ENCODE measurements around the gene EFCC1.

EFCC1 gene

DNA sequence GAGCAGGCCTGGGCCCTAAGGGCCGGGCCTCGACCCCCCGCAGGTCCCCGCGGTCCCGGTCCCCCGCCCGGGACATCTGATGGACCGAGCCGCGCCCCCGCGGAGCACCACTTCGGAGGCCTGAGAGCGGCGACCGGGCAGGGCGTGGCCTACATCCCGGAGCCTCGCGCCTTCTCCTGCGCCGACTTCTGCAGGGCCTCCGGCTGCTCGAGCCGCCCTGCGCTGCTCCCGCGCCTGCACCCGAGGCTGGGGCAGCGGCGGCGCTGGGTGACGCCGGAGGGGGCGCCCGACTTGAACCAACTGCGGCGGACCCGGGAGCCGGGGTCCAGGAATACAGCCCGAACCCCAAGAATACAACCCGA lies 44.6 kb downstream of the EFCC1 start:
- TF ChIP-seq NFIC (IDR thresholded peaks at IDR 0.05) (no peak), EP300 (IDR thresholded peaks at IDR 0.05; ENCODE audit: borderline replicate concordance) (no peak), EGR1 (IDR thresholded peaks at IDR 0.05) (no peak)
- TF ChIP-seq, protein P1, sequence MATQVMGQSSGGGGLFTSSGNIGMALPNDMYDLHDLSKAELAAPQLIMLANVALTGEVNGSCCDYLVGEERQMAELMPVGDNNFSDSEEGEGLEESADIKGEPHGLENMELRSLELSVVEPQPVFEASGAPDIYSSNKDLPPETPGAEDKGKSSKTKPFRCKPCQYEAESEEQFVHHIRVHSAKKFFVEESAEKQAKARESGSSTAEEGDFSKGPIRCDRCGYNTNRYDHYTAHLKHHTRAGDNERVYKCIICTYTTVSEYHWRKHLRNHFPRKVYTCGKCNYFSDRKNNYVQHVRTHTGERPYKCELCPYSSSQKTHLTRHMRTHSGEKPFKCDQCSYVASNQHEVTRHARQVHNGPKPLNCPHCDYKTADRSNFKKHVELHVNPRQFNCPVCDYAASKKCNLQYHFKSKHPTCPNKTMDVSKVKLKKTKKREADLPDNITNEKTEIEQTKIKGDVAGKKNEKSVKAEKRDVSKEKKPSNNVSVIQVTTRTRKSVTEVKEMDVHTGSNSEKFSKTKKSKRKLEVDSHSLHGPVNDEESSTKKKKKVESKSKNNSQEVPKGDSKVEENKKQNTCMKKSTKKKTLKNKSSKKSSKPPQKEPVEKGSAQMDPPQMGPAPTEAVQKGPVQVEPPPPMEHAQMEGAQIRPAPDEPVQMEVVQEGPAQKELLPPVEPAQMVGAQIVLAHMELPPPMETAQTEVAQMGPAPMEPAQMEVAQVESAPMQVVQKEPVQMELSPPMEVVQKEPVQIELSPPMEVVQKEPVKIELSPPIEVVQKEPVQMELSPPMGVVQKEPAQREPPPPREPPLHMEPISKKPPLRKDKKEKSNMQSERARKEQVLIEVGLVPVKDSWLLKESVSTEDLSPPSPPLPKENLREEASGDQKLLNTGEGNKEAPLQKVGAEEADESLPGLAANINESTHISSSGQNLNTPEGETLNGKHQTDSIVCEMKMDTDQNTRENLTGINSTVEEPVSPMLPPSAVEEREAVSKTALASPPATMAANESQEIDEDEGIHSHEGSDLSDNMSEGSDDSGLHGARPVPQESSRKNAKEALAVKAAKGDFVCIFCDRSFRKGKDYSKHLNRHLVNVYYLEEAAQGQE (IDR thresholded peaks at IDR 0.05; ENCODE audit: low read depth): no peak

DNA sequence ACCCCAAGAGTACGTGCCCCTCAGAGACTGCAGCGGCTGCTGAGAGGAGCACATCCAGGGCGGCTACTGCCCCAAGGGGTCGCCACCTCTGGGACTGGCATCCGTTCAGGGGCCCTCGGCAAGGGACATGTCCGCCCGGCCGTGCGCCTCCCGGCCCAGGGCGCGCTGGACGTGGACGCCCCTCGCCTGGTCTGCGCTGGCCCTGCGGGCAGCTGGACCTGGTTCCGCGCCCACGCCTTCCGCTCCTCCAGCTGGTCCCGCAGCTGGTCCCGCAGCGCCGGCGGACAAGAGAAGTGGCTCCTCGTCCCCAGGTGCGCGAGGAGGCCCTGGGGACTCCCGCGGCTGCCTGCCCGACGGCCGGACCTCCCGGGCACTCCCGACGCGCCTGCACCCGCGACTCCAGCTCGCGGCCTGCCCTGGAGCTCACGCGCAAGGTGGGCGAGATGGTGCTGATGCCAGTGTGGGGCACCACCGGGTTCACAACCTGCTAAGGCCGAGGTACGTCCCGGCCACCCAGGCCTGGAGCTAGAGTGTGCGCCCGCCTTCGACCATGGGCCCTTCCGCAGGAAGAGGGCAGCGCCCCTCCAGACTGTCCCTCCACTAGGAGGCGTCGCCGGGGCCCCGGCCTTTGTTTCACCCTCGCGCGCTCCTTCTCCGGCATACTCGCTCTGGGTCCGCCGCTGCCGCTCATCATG lies 45.1 kb downstream of the EFCC1 start:
- TF ChIP-seq, protein P2, sequence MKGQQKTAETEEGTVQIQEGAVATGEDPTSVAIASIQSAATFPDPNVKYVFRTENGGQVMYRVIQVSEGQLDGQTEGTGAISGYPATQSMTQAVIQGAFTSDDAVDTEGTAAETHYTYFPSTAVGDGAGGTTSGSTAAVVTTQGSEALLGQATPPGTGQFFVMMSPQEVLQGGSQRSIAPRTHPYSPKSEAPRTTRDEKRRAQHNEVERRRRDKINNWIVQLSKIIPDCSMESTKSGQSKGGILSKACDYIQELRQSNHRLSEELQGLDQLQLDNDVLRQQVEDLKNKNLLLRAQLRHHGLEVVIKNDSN (IDR thresholded peaks at IDR 0.05): no peak
- TF ChIP-seq FOXM1 (IDR thresholded peaks at IDR 0.05; ENCODE audit: borderline replicate concordance, low read depth) (no peak), EP300 (IDR thresholded peaks at IDR 0.05; ENCODE audit: borderline replicate concordance) (no peak), TCF12 (IDR thresholded peaks at IDR 0.05; ENCODE audit: low read depth) (no peak), TAF1 (IDR thresholded peaks at IDR 0.05; ENCODE audit: low read depth) (no peak), YY1 (IDR thresholded peaks at IDR 0.05; ENCODE audit: low read depth) (no peak), CREB1 (IDR thresholded peaks at IDR 0.05; ENCODE audit: low read depth) (no peak), RAD21 (IDR thresholded peaks at IDR 0.05; ENCODE audit: low read depth) (no peak), CEBPB (IDR thresholded peaks at IDR 0.05) (no peak), ZBTB7A (IDR thresholded peaks at IDR 0.05; ENCODE audit: low read depth) (no peak), TEAD4 (IDR thresholded peaks at IDR 0.05) (no peak), EGR1 (IDR thresholded peaks at IDR 0.05) (no peak), NFIC (IDR thresholded peaks at IDR 0.05) (no peak)
- TF ChIP-seq, protein P1 (IDR thresholded peaks at IDR 0.05; ENCODE audit: low read depth): no peak
- TF ChIP-seq, protein P3, sequence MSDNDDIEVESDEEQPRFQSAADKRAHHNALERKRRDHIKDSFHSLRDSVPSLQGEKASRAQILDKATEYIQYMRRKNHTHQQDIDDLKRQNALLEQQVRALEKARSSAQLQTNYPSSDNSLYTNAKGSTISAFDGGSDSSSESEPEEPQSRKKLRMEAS (IDR thresholded peaks at IDR 0.05): no peak

DNA sequence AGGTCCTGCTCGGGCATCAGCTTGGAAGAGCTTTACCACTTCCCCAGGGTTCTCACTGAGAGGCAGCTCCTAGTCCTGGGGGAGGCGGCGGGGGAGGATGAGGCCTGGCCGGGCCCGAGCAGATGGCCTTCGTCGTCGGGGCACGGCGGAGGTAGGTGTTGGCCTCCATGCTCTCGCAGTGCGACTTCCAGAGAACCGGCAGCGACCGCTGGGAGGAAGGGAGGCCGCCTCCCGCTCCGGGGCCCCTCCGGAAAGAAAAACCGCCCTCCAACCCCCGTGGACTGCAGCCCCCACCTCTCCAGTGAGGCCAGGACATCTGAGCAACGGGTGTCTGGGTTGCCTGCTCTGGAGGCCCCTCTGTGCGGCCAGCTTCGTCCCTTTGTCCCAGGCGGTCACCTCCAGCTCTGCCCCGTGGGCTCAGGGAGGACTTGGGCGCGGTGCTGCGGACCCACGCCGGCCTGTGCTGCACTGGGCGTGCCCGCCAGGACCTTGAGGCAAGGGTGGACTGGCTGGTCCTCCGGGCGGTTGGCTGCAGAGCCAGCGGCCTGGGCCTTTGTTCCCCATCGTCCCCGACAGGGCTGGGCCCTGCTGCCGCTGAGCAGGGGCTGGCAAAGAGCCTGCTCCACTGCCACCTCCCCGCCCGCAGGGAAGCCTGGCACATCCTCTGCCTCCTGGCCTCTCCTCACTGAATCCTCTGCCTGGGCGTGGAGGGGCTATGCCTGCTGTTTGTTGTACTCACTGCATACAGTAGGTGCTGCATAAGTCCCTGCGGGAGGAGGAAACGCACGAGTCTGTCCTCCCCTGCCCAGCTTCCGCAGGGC lies 45.8 kb downstream of the EFCC1 start:
- no peak for TF ChIP-seq EP300 (IDR thresholded peaks at IDR 0.05; ENCODE audit: borderline replicate concordance)

DNA sequence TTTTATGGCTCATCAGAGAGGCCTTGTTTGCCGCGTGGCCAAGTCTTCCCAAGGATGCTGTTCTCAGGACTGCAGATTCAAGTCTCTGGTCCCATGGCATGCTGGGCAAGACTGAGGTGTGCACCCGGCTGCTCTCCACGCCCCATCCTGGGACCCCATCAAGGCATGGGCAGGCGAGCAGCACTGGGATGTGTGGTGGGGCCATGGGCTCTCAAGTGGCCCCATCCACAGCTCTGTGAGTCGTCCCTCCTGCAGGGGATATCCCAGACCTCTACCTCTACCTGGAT lies 46.4 kb downstream of the EFCC1 start:
- TF ChIP-seq RAD21 (IDR thresholded peaks at IDR 0.05; ENCODE audit: low read depth): no peak
- TF ChIP-seq YY1 (IDR thresholded peaks at IDR 0.05; ENCODE audit: low read depth): no peak
- TF ChIP-seq, protein P1 (IDR thresholded peaks at IDR 0.05; ENCODE audit: low read depth): no peak
- no peak for TF ChIP-seq TCF12 (IDR thresholded peaks at IDR 0.05; ENCODE audit: low read depth)
- TF ChIP-seq NFIC (IDR thresholded peaks at IDR 0.05): no peak
- TF ChIP-seq EP300 (IDR thresholded peaks at IDR 0.05; ENCODE audit: borderline replicate concordance): no peak
- TF ChIP-seq TEAD4 (IDR thresholded peaks at IDR 0.05): no peak
- TF ChIP-seq, protein P2 (IDR thresholded peaks at IDR 0.05): no peak
- TF ChIP-seq EGR1 (IDR thresholded peaks at IDR 0.05): no peak
- TF ChIP-seq TAF1 (IDR thresholded peaks at IDR 0.05; ENCODE audit: low read depth): no peak
- no peak for TF ChIP-seq CREB1 (IDR thresholded peaks at IDR 0.05; ENCODE audit: low read depth)
- TF ChIP-seq ZBTB7A (IDR thresholded peaks at IDR 0.05; ENCODE audit: low read depth): no peak
- TF ChIP-seq FOXM1 (IDR thresholded peaks at IDR 0.05; ENCODE audit: borderline replicate concordance, low read depth): no peak
